HG03175 (cell line): ENCODE results near the gene KHDC1.
"Not testable (repeated sequence)": the region's sequence is repeated elsewhere in the genome, so short reads cannot be mapped to it uniquely, and the experiment has no call there.

Source experiments
- ATAC-seq: cut with Tn5 transposase; IDR thresholded peaks from one replicate; pipeline ENCODE4 v1.9.1; 2021; ENCODE audit warnings: mild to moderate bottlenecking, moderate library complexity; ENCODE audit not compliant: unreplicated experiment

KHDC1 gene

DNA sequence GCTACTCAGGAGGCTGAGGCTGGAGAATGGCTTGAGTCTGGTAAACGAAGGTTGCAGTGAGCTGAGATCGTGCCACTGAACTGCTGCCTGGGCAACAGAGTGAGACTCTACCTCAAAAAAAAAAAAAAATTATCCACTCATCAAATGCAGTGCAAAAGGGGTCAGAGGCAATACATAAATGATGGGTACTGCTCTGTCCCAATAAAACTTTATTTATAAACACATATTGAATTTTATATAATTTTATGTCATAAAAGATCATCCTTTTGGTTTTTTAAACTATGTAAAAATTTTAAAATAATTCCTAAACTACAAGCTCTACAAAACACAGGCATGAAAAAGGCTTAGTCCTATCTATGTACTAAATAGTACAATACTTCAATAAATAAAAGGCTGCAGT, 10.3 kb downstream of the KHDC1 start:
- ATAC-seq, result no peak

DNA sequence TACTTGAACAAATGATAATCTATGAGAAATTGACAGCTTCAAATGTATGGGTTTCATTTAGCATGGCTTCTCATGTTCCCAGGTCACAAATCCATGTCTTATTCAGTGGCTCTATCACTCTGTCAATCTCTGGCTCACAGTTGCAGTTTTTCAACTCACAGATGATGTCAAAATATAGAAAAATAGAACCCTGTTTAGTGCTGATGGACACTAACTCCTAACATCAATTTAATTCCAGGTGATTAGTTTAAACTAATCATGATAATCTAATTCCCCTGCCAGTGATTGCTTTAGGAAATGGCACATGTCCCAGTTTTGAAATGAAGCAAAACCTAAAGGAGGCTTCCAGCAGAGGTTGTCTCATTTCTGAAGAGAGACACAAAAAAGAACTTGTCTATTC, 13.0 kb downstream of the KHDC1 start:
- no peak for ATAC-seq

DNA sequence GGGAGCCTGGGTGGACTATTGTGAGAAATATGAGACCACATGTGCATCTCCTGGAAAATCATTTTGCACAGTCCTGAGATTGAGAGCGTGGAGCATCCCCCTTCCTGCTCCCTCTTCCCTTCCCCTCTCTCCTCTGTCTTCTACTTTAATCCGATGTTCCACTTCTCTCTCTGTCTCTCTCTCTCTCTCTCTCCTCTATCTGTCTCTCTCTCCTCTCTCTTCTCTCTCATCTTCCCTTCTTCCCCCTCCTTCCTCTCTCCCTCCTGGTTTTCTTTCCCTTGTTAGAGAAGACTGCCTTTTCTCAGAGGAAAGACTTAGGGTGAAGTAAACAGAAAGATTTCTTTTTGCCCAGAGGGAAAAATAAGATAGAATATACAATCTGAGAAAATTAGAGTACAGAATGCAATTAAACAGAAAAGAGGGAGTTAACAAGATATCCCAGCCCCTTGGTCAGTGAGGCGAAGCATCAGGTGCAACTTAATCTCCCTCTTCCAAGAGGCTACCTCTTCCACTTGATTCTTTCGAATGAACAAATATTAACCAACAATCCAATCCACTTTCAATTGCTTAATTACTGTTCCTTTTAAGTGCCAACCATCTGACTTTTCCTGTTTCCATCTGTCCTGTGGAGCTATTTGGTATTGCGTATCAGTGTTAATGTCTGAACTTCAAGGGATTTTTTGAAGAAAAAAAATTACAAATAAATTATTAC, 14.6 kb downstream of the KHDC1 start:
- no peak for ATAC-seq

DNA sequence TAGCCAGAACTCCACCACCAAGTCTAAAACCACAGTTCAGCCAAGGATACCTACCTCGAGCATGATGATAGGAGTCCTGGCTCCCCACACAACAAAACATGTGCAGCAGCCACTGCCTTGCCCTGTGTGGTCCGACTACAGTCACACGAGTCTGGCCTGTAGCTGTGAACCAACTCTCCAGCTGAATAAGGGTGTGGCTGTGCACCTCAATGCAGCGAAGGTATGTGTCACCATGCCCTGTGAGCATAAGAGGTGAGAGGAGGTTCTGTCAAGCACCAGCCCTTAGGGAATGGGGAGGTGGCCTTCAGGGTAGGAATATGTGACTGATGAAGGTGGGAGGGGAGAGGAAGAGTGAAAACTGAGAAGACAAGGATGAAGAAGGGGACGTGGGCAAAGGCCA, 21.0 kb downstream of the KHDC1 start:
- ATAC-seq, result no peak

DNA sequence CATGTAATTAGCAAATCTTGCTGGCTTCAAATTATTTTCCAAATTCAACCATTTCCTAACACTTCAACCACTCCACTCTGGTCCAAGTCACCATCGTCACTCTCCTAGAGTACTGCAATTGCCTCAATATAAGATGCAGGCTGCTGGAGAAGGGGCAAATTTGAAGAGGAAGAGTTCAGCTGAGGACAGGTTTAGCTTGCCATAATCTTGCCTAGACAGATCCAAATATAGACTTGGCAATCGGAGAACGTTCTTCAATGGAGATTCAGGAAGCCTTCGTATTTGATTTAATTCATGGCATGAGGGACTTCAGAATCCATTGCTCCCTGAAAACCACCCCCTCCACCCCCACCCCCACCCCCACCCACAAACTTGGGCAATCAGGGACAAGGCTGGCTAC, 22.3 kb downstream of the KHDC1 start:
- no peak for ATAC-seq

DNA sequence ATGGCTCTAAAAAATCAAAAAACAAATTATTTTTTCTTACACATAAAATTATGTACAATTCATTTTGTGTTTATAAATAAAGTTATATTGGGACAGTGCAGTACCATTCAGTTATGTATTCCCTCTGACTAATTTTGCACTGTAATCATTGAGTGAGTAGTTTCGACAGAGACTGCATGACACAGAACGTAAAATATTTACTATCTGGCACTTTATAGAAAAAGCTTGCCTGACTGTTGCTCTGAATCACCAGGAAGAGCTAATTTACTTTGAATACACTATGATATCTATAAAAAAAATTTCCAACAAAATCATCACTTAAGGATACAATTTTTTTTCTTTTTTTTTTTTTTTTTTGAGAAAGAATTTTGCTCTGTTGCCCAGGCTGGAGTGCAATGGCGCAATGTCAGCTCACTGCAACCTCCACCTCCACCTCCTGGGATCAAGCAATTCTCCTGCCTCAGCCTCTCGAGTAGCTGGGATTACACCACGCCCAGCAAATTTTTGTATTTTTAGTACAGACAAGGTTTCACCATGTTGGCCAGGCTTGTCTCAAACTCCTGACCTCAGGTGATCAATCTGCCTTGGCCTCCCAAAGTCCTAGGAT, 26.7 kb downstream of the KHDC1 start:
- ATAC-seq, result no peak

DNA sequence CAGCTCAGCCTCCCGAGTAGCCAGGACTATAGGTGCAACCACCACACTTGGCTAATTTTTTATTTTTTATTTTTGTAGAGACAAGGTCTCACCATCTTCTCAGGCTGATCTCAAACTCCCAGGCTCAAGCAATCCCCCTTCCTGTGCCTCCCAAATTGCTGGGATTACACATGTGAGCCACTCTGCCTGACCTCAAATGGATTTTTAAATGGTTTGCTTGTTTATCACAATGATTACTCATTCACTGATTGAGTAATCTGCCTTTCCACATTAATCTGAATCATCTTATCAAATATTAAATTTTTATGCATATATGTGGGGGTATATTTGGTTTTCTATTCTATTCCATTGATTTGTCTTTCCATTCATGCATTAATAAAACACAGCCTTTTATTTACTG, 28.3 kb downstream of the KHDC1 start:
- no peak for ATAC-seq

DNA sequence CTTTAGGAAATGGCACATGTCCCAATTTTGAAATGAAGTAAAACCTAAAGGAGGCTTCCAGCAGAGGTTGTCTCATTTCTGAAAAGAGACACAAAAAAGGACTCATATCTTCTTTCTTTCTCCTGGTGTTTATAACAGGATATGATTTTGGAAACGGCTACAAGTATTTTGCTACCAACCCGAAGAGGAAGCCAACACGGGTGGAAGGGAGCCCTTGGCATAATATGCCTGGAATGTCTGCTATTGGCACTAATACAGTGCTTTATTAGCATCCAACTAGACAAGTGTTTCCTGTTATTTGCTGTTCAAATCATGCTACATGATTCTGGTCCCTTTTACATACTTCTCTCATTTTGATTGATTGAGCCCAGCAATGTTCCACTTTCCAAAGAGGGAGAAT, 29.0 kb downstream of the KHDC1 start:
- ATAC-seq, result not testable (repeated sequence)

DNA sequence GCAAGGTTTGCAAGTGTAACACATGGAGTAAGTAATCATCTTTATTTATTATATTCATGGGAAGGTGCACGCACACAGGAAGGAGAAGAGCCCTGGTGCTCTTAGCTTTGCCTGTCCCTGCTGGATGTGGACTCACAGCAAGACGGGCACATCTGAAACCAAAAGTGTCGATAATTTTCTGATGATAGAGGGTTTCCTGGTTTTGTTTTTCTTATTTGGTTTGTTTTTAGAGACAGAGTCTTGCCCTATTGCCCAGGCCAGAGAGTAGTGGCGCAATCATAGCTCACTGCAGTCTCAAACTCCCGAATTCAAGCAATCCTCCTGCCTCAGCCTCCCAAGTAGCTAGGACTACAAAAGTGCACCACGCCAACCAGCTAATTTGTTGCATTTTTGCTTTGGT, 29.9 kb downstream of the KHDC1 start:
- ATAC-seq, result no peak

DNA sequence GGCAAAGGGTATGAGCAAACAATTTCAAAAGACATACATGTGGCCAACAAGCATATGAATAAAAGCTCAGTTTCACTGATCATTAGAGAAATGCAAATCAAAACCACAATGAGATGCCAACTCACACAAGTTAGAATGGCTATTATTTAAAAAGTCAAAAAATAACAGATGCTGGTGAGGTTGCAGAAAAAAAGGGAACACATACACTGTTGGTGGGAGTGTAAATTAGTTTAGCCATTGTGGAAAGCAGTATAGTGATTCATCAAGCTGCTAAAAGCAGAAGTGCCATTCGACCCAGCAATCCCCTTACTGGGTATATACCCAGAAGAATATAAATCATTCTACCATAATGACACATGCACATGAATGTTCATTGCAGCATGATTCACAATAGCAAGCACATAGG, 31.0 kb downstream of the KHDC1 start:
- peak; percentile 43 for ATAC-seq

DNA sequence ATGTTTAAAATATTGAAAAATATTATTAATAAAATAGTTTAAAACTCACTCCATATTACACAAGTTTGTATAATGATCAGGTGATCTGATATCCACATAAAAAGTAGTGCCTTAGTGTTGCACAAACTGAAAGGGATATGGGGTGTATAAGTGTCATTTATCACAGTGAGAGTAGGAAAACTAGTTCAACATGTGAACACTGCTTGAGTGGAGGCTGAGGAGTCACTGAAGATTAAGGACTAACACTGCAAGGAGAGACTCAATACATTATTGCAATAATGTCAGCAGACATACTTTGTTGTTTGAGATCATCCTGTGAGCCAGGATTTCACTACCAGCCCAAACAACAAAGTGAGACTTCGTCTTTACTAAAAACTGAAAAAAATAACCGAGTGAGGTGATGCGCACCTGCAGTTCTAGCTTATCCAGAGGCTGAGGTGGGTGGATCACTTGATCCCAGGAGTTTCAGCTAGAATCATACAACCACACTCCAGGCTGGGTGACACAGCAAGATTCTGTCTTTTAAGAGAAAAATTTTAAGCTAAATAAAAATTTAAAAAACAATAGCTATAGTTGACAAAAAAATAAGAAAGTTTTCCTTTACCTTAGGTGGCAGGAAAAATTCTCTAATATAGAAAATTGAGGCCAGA, 35.3 kb downstream of the KHDC1 start:
- no peak for ATAC-seq

DNA sequence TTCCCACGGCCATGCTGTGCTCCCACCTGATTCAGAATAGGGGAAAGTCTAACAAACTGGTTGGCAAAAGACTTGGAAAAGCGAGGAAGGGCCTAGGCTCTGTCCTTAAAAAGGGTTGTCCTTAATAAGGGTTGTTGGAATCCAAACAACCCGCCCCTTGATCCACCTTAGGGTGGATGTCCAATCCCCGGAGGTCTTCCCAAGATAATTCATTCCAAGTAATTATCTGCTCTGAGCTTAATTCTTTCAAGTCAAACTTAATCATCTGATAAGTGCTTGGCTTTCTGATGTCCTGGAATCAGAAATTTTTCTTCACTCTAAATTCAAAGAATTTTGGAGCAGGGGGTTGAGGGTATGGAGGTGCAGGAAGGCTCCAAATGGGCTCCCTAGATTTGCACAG, 37.6 kb downstream of the KHDC1 start, which contains the start of gene KHDC1L:
KHDC1L (minus strand) TSS at position 101 of the 400 bp plus-strand sequence; CDS start at position 13, 88 bp downstream.
- no peak for ATAC-seq

DNA sequence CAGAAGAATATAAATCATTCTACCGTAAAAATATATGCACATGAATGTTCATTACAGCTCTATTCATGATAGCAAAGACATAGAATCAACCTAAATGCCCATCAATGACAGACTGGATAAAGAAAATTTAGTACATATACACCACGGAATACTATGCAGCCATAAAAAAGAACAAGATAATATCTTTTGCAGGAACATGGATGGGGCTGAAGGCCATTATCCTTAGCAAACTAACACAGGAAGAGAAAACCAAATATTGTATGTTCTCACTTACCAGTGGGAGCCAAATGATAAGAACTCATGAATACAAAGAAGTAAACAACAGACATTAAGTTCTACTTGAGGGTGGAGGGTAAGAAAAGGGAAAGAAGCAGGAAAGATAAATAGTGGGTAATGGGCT, 46.1 kb downstream of the KHDC1 start:
- no peak for ATAC-seq

DNA sequence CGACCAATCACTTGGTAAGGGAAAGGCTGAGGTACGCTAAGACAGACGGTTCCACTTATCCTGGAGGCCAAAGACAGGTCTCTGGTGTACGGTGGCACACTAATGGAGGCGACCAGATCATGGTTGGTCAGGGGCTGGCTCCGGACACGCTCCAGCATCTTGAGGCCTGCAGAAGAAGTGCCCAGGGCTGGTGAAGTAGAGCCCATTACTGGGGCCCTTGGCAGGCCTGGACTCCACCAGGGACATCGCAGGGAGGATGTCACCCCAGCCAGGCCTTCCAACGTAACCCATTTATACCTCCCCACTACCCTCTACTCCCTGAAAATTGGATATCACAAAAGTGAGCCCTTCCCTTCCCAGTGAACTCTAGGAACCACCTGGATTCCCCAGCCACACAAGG, 53.9 kb downstream of the KHDC1 start:
- ATAC-seq, result no peak

DNA sequence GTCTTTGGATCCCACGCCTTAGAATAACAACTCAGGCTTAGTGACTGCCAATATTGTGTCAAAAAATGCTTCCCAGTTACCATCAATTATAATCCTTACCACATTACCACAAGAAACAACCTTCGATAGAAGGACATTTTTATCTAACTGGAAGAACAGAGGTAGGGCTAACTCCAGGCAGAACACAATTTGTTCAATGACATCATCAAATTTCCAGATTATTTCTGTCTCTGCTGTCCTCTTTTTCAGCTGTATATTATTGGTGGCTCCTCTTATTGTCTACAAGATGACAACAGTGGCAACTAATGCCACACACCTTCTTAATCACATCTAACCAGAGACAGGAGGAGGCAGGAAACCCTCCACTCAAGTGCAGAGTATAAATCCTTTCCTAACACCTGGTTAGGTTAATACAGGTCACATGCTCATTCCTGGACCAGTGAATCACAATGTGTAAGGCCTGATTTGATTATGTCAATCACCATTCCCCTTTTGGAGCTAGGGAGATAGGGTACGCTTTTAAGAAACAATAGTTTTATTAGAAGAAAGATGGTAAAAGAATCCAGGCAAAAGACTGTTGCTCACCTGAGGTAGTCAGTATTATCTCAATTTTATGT, 55.7 kb downstream of the KHDC1 start:
- ATAC-seq, result no peak

DNA sequence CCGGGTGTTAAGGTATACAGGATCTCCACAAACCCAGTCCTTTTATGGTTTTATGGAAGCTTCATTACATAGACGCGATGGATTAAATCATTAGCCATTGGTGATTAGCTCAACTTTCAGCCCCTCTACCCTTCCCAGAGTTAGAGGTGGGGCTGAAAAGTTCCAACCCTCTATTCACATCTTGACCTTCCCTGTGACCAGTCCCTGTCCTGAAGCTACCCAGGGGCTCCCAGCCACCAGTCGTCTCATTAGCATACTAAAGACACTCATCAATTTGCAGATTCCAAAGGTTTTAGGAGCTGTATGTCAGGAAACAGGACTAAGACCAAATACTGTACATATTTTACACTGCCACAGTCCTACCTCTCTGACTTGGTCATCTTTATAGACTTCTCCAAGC, 58.7 kb downstream of the KHDC1 start:
- ATAC-seq, result no peak

DNA sequence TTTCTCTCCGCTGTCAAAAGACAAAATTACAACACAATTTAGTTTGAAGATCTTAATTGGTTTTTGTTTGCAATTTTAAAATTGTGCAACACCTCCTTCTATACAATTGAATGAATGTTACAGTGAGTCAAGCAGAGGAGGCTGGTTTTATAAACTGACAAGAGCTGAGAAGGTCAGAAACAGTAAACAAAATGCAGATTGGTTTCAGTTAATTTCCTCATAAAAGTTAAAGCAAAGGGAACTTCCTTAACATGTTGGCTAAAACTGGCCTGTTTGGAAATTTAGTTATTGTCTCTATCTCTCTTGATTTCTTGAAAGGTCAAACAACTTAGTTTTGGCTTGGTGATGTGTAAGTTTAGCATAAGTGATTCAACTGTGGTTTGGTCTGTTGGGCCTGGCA, 59.9 kb downstream of the KHDC1 start:
- ATAC-seq, result no peak

DNA sequence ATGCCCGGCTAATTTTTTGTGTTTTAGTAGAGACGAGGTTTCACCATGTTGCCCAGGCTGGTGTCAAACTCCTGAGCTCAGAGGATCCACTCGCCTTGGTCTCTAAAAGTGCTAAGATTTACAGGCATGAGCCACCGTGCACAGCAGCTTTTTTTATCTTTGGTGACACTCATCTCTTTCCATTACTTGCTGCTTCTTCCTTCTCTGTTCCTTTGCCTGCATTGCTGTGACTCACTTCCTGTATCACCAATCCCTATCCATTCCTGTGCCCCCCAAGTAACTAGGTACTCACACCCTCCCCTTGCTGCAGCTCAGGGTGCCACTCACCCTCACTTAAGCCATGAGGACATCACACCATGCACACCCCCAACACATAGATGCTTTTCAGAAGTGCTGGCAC, 62.3 kb downstream of the KHDC1 start:
- no peak for ATAC-seq

DNA sequence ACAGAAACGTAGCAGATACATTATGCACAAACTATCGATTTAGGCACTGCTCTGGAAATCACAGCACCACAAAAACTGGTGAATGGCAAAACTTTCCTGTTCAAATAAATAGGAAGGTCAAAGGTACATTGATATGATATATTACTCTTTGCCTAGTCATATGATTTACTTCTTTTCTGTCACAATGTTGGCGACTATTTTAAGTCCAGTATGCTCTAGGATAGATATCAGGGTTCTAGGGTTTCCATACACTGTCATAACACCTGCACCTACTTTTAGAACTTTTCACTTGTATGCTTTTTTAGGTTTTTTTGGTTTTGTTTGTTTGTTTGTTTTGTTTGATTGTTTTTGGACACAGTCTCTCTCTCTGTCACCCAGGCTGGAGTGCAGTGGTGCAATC, 62.7 kb downstream of the KHDC1 start:
- ATAC-seq, result no peak

DNA sequence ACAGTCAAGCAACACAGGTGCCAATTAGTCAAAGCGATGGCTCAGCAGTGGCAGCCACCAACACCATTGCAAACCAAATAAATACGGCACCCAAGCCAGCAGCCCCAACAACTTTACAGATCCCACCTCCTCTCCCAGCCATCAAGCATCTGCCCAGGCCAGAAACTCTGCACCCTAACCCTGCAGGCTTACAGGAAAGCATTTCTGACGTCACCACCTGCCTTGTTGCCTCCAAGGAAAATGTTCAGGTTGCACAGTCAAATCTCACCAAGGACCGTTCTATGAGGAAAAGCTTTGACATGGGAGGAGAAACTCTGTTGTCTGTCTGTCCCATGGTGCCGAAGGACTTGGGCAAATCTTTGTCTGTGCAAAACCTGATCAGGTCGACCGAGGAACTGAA, 68.3 kb downstream of the KHDC1 start:
- ATAC-seq, result no peak

DNA sequence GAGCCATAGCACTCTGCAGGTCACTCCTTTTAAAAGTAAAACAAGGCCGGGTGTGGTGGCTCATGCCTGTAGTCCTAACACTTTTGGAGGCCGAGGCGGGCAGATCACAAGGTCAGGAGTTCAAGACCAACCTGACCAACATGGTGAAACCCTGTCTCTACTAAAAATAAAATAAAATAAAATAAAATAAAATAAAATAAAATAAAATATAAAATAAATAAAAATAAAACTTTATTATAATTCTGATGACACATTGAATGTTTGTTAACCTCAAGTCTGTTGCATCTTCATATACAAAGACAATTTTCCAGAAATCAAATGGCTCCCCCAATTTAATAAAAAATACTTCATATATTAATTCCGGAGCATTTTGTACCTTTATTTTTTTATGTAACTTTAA, 69.7 kb downstream of the KHDC1 start:
- not testable (repeated sequence) for ATAC-seq
